ENCODE results near the gene LMAN1L.

- no peak for TF ChIP-seq POLR2A (IDR thresholded peaks at IDR 0.05)
- TF ChIP-seq, protein P1, sequence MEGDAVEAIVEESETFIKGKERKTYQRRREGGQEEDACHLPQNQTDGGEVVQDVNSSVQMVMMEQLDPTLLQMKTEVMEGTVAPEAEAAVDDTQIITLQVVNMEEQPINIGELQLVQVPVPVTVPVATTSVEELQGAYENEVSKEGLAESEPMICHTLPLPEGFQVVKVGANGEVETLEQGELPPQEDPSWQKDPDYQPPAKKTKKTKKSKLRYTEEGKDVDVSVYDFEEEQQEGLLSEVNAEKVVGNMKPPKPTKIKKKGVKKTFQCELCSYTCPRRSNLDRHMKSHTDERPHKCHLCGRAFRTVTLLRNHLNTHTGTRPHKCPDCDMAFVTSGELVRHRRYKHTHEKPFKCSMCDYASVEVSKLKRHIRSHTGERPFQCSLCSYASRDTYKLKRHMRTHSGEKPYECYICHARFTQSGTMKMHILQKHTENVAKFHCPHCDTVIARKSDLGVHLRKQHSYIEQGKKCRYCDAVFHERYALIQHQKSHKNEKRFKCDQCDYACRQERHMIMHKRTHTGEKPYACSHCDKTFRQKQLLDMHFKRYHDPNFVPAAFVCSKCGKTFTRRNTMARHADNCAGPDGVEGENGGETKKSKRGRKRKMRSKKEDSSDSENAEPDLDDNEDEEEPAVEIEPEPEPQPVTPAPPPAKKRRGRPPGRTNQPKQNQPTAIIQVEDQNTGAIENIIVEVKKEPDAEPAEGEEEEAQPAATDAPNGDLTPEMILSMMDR (IDR thresholded peaks at IDR 0.05) = no peak
These were observed 10.3 kb upstream of the LMAN1L start for GRCh38 chr15:74802290-74802689.

Data from tibial nerve (tissue), 3 donors.